GM12878 (cell line): ENCODE data around the gene TMEM63B. TPM values are rescaled to one million over a fixed set of nuclear protein-coding genes. Genes with fewer than 3 reads are reported as not detected.

ENCODE experiments used
- ATAC-seq: fragments of 200-7000 bp; cut with Tn5 transposase; 3 replicates; pipeline ENCODE4 v1.9.1; 2020; ENCODE audit warnings: mild to moderate bottlenecking, moderate library complexity
- BruUV-seq: library from RNA; stranded (reverse); fragments of 400-500 nt; replicated peaks from 2 replicates; lab custom pipeline; 2021; lab: Mats Ljungman, UMichigan
- CTCF ChIA-PET: fragments of 300-600 bp; sonication (Branson Sonifier 250); formaldehyde crosslinking; extraction: SDS; loops from one replicate; lab custom pipeline; 2021; ENCODE audit warnings: inconsistent platforms; lab: Yijun Ruan, JAX
- POLR2A ChIA-PET: fragments of 350-600 bp; formaldehyde crosslinking; extraction: SDS; loops from one replicate; lab custom pipeline; 2021; ENCODE audit warnings: inconsistent platforms; lab: Charles Lee
- RAD21 ChIA-PET: fragments of 300-600 bp; sonication (Branson Sonifier 250); formaldehyde crosslinking; loops from one replicate; lab custom pipeline; 2023; ENCODE audit warnings: antibody characterized with exemption; ENCODE audit not compliant: unreplicated experiment; lab: Charles Lee
- SMC1A ChIA-PET: fragments of 300-600 bp; sonication (Branson Sonifier 250); formaldehyde crosslinking; loops from one replicate; lab custom pipeline; 2023; ENCODE audit not compliant: unreplicated experiment, uncharacterized antibody; lab: Charles Lee
- DNase-seq: peaks from one replicate; pipeline ENCODE4 v3.0.0-alpha.2; 2011; ENCODE audit warnings: low read depth, low spot score
- FAIRE-seq: peaks from 3 replicates; lab custom pipeline; 2011; peaks lifted over from hg19 to GRCh38; lab: Jason Lieb, UNC
- H2AFZ ChIP-seq: 2 replicates; pipeline ENCODE4 v1.6.0; 2011; ENCODE audit warnings: low read depth, low read length, control low read depth; ENCODE audit not compliant: control insufficient read depth
- H3K27ac ChIP-seq: 2 replicates; pipeline ENCODE4 v1.5.1; 2011; ENCODE audit warnings: control low read depth; ENCODE audit not compliant: control insufficient read depth, insufficient read depth
- H3K27me3 ChIP-seq, 2 experiments: replicated peaks in 1 of 2; 2 replicates each; pipeline versions ENCODE4 v1.6.0 to v1.6.1; 2011; ENCODE audit warnings: low read length in 1 of 2; ENCODE audit not compliant: control insufficient read depth in 2 of 2, insufficient read depth in 2 of 2
- H3K36me3 ChIP-seq, 2 experiments: 2 replicates each; pipeline ENCODE4 v1.5.1; 2011; ENCODE audit warnings: low read length in 1 of 2; ENCODE audit not compliant: control insufficient read depth in 2 of 2, insufficient read depth in 2 of 2
- H3K4me1 ChIP-seq: 2 replicates; pipeline ENCODE4 v1.6.1; 2011; ENCODE audit warnings: mild to moderate bottlenecking, low read length, moderate library complexity, mixed read lengths; ENCODE audit not compliant: control insufficient read depth, insufficient read depth
- H3K4me2 ChIP-seq: 2 replicates; pipeline ENCODE4 v1.6.0; 2011; ENCODE audit warnings: control low read depth; ENCODE audit not compliant: control insufficient read depth, insufficient read depth
- H3K4me3 ChIP-seq: fragments of 200-600 bp; sonication (generic); 2 replicates; pipeline ENCODE4 v1.5.1; 2016
- H3K79me2 ChIP-seq: 2 replicates; pipeline ENCODE4 v1.6.0; 2011; ENCODE audit warnings: low read length; ENCODE audit not compliant: control insufficient read depth, insufficient read depth
- H3K9ac ChIP-seq: 2 replicates; pipeline ENCODE4 v1.8.0; 2011; ENCODE audit warnings: low read length, control low read depth, mixed read lengths; ENCODE audit not compliant: control insufficient read depth, insufficient read depth
- H3K9me3 ChIP-seq: replicated peaks from 3 replicates; pipeline ENCODE4 v1.5.1; 2011; ENCODE audit warnings: mild to moderate bottlenecking, low read length; ENCODE audit not compliant: control insufficient read depth, insufficient read depth
- H4K20me1 ChIP-seq: 2 replicates; pipeline ENCODE4 v1.6.0; 2011; ENCODE audit not compliant: control insufficient read depth, insufficient read depth
- ATF7 ChIP-seq: fragments of 450-650 bp; IDR thresholded peaks from 2 replicates; pipeline ENCODE4 v1.6.1; 2016; ENCODE audit warnings: low read depth, mild to moderate bottlenecking
- CHD4 ChIP-seq: fragments of 200-600 bp; sonication (generic); IDR thresholded peaks from 2 replicates; pipeline ENCODE4 v1.6.1; 2016; ENCODE audit warnings: mild to moderate bottlenecking
- EED ChIP-seq: sonication (generic); IDR thresholded peaks from 2 replicates; pipeline ENCODE4 v1.6.1; 2016; ENCODE audit warnings: antibody characterized with exemption, low read depth
- JUNB ChIP-seq: IDR thresholded peaks from 2 replicates; pipeline ENCODE4 v1.6.1; 2016; ENCODE audit warnings: antibody characterized with exemption, mild to moderate bottlenecking
- POLR2AphosphoS5 ChIP-seq: IDR thresholded peaks from 2 replicates; pipeline ENCODE4 v1.6.1; 2011; ENCODE audit warnings: mild to moderate bottlenecking, low read length, inconsistent platforms
- SMC3 ChIP-seq: IDR thresholded peaks from 2 replicates; pipeline ENCODE4 v1.6.1; 2011; ENCODE audit warnings: low read length, improper control_type of control experiment, borderline replicate concordance
- SPI1 ChIP-seq: IDR thresholded peaks from 2 replicates; pipeline ENCODE4 v1.6.1; 2011; ENCODE audit warnings: low read depth, mild to moderate bottlenecking, low read length, moderate library complexity, borderline replicate concordance; ENCODE audit not compliant: insufficient read depth
- SRF ChIP-seq, 2 experiments: IDR thresholded peaks; 2 replicates each; pipeline ENCODE4 v1.6.1; 2011; ENCODE audit warnings: low read depth in 2 of 2, low read length in 2 of 2, mild to moderate bottlenecking in 1 of 2, moderate library complexity in 1 of 2
- ZNF217 ChIP-seq: fragments of 450-650 bp; IDR thresholded peaks from 2 replicates; pipeline ENCODE4 v1.6.1; 2017; ENCODE audit warnings: antibody characterized with exemption, mild to moderate bottlenecking
- WGBS: methylation state at CpG from one replicate; pipeline ENCODE4 v1.1.6; 2016; ENCODE audit warnings: low lambda C conversion rate; ENCODE audit not compliant: insufficient replicate concordance, insufficient coverage; ENCODE audit errors: missing lambda C conversion rate; 5-methylcytosine and 5-hydroxymethylcytosine counted together
- in situ Hi-C: fragments of 300-500 bp; cut with MboI; formaldehyde crosslinking; loops from 9 replicates; pipeline ENCODE4 v1.14.3; 2018; ENCODE audit warnings: mixed read lengths
- intact Hi-C: fragments of 100-400 bp; cut with micrococcal nuclease; formaldehyde crosslinking; loops from one replicate; pipeline ENCODE4 v1.14.2; 2022; ENCODE audit not compliant: unreplicated experiment
- polyA plus RNA-seq, 11 experiments: library from polyadenylated mRNA; depleted of rRNA in 4 of 11; unstranded in 6 of 11; stranded (reverse) in 5 of 11; fragments of >200 nt; fragmentation: Nextera tagmentation in 4 of 11; fragmentation: Illumina TruSeq in 1 of 11; extraction: Ambion mirVana in 4 of 11; extraction: Trizol in 1 of 11; gene quantifications; 1 replicate in 1 of 11; 2 replicates in 10 of 11; pipeline versions ENCODE4 v1.2.1 to v1.2.3, GENCODE V29; 2011 to 2016; ENCODE audit warnings: inconsistent platforms in 2 of 11, missing spikeins in 2 of 11, low read depth in 1 of 11
- total RNA-seq, 4 experiments: library from RNA; depleted of rRNA in 3 of 4; stranded (reverse); fragments of >200 nt in 3 of 4; fragmentation: Illumina TruSeq in 1 of 4; extraction: Trizol in 1 of 4; gene quantifications; 2 replicates each; pipeline versions ENCODE4 v1.2.1 to v1.2.3, GENCODE V29; 2013 to 2021
- TF ChIP-seq, protein P1 (sequence below): fragments of 450-650 bp; IDR thresholded peaks from 2 replicates; pipeline ENCODE4 v1.6.1; 2017; ENCODE audit warnings: mild to moderate bottlenecking
- TF ChIP-seq, protein P2 (sequence below): fragments of 450-650 bp; IDR thresholded peaks from 2 replicates; pipeline ENCODE4 v1.6.1; 2017; ENCODE audit warnings: antibody characterized with exemption, mild to moderate bottlenecking, moderate library complexity
- TF ChIP-seq, protein P3 (sequence below): IDR thresholded peaks from 2 replicates; pipeline ENCODE4 v1.6.1; 2012; ENCODE audit warnings: low read depth, low read length, improper control_type of control experiment

TMEM63B gene
- total and polyA plus RNA-seq, 10 of the 15 experiments (the other 5 are each of a cell fraction or from before 2014, with no cell fraction given), result 0.09 to 15.0 (median 7.1) TPM; not detected in 1

DNA sequence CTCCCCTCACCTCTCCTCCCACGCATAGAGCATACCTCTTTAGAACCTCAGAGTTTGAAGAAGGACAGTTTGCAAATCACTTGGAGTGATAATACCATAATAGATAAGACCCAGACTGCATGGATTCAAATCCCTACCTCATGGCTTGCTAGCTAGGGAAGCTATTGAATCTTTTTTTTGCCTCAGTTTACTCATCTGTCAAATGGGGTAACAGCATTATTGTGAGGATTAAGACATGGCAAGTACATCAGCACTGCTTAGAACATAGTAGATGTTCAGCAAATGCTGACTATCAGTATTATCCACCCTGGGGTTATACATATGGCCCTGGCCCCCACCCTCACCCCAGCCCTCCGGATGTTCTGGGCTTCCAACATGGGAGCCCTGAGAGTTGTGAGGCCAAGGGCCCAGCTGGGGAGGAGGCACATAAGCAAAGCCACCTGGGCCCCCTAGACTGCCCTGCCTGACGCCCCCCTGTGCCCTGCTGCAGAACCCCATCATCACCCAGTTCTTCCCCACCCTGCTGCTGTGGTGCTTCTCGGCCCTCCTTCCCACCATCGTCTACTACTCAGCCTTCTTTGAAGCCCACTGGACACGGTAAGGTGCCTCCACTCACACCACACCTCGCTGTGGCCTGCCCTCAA lies 22.1 kb downstream of the TMEM63B start (continued):
- TF ChIP-seq, protein P1, sequence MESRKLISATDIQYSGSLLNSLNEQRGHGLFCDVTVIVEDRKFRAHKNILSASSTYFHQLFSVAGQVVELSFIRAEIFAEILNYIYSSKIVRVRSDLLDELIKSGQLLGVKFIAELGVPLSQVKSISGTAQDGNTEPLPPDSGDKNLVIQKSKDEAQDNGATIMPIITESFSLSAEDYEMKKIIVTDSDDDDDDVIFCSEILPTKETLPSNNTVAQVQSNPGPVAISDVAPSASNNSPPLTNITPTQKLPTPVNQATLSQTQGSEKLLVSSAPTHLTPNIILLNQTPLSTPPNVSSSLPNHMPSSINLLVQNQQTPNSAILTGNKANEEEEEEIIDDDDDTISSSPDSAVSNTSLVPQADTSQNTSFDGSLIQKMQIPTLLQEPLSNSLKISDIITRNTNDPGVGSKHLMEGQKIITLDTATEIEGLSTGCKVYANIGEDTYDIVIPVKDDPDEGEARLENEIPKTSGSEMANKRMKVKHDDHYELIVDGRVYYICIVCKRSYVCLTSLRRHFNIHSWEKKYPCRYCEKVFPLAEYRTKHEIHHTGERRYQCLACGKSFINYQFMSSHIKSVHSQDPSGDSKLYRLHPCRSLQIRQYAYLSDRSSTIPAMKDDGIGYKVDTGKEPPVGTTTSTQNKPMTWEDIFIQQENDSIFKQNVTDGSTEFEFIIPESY, result no peak

DNA sequence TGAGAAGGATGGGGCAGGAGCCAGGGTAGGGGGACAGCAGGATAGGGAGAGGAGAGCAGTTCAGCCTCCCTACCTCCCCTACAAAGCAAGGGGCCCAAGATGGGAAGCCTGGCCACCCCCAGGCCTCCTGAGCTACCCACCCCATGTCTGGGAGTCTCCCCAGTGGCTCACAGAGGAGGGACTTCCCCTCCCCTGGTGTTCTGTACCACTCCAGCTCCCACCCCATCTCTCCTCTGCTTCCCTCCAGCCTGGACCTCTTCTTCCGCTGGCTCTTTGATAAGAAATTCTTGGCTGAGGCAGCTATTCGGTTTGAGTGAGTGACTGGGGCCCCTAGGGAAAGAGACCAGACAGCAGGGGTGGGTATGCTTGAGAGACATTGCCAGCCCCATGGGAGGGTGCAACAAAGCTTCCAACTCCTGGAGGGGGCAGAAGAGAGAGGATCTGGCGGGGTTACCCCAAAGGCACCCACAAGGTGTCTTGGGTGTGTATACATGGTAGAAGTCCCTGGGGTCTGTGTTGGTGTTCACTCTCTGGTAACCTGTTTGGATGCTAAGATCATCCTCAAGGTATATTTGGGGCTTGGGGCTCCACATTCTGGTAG lies 23.1 kb downstream of the TMEM63B start:
- CTCF ChIA-PET, result interaction anchor here (0.7 to 9.3 kb wide), 2 partner anchors 12 to 53 kb away, joined by 3 to 85 read pairs; no protein-coding TSS in a partner anchor
- ATAC-seq (no peak), DNase-seq (no peak), FAIRE-seq (no peak)
- Histone ChIP-seq H4K20me1 (no peaks in the 10 kb centered on the region), H2AFZ (no peak overlapping the region), H3K4me2 (no peak overlapping the region), H3K27me3 (no peaks in the 10 kb centered on the region), H3K79me2 (no peaks in the 10 kb centered on the region), H3K27ac (no peak overlapping the region), H3K9ac (no peak overlapping the region), H3K4me1 (no peaks in the 10 kb centered on the region; the same call in 1 of the 2 replicates), H3K9me3 (no peaks in the 10 kb centered on the region), H3K4me3 (no peak overlapping the region), H3K36me3 (peaks cover 0 to 3% of the 10 kb centered on the region in 2 experiments; a peak in 3 of 4 replicates)
- 83% methylated on average over 3 of the region's 3 CpGs for WGBS
- POLR2A ChIA-PET, result no interaction called here
- RAD21 ChIA-PET, result interaction anchor here (0.7 to 1.8 kb wide), 2 partner anchors 22 to 54 kb away, joined by 3 to 9 read pairs; no protein-coding TSS in a partner anchor
- intact Hi-C loops (loop anchor here (5.0 kb wide), 1 partner anchor 187 kb away; no protein-coding TSS in a partner anchor), in situ Hi-C loops (loop anchor here (10.0 kb wide), 1 partner anchor 46 kb away; no protein-coding TSS in a partner anchor)
- SMC1A ChIA-PET, result interaction anchor here (2.0 kb wide), 1 partner anchor 53 kb away, joined by 17 read pairs; no protein-coding TSS in a partner anchor
- BruUV-seq, result no TSS peak
- TF ChIP-seq SRF (IDR thresholded peaks at IDR 0.05; ENCODE audit: low read depth in 2 of 2, low read length in 2 of 2) (no peak), ATF7 (no peak), EED (no peak), ZNF217 (no peak), POLR2AphosphoS5 (no peak), CHD4 (no peak), JUNB (no peak), SPI1 (no peak), SMC3 (no peak)
- TF ChIP-seq, protein P2, sequence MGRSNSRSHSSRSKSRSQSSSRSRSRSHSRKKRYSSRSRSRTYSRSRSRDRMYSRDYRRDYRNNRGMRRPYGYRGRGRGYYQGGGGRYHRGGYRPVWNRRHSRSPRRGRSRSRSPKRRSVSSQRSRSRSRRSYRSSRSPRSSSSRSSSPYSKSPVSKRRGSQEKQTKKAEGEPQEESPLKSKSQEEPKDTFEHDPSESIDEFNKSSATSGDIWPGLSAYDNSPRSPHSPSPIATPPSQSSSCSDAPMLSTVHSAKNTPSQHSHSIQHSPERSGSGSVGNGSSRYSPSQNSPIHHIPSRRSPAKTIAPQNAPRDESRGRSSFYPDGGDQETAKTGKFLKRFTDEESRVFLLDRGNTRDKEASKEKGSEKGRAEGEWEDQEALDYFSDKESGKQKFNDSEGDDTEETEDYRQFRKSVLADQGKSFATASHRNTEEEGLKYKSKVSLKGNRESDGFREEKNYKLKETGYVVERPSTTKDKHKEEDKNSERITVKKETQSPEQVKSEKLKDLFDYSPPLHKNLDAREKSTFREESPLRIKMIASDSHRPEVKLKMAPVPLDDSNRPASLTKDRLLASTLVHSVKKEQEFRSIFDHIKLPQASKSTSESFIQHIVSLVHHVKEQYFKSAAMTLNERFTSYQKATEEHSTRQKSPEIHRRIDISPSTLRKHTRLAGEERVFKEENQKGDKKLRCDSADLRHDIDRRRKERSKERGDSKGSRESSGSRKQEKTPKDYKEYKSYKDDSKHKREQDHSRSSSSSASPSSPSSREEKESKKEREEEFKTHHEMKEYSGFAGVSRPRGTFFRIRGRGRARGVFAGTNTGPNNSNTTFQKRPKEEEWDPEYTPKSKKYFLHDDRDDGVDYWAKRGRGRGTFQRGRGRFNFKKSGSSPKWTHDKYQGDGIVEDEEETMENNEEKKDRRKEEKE, result no peak
- TF ChIP-seq, protein P3, sequence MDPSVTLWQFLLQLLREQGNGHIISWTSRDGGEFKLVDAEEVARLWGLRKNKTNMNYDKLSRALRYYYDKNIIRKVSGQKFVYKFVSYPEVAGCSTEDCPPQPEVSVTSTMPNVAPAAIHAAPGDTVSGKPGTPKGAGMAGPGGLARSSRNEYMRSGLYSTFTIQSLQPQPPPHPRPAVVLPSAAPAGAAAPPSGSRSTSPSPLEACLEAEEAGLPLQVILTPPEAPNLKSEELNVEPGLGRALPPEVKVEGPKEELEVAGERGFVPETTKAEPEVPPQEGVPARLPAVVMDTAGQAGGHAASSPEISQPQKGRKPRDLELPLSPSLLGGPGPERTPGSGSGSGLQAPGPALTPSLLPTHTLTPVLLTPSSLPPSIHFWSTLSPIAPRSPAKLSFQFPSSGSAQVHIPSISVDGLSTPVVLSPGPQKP, result no peak
